Gastrocnemius medialis (tissue), 4 donors: ENCODE measurements around the gene SAMHD1. TPM values are rescaled to one million over a fixed set of nuclear protein-coding genes. Genes with fewer than 3 reads are reported as not detected.
"Not testable (repeated sequence)": the region's sequence is repeated elsewhere in the genome, so short reads cannot be mapped to it uniquely, and the experiment has no call there.

Source experiments
- ATAC-seq, 2 donors: fragments of 150-250 bp; one replicate each; pipeline ENCODE4 v1.9.1; 2016
- DNase-seq, 2 donors: peaks; one replicate each; pipeline ENCODE4 v3.0.0-alpha.2; 2019
- H3K27ac ChIP-seq, 4 donors: fragments of 200-600 bp; sonication (generic); 1 replicate in 1 of 4; 2 replicates in 3 of 4; pipeline ENCODE4 v1.5.1; 2016 to 2018; ENCODE audit warnings: mild to moderate bottlenecking in 2 of 4, moderate library complexity in 1 of 4
- H3K27me3 ChIP-seq, 3 donors: fragments of 200-600 bp; sonication (generic) in 2 of 3; 1 replicate in 1 of 3; 2 replicates in 2 of 3; pipeline versions ENCODE4 v1.5.1 to v1.6.0; 2016 to 2019; ENCODE audit warnings: mild to moderate bottlenecking in 1 of 3, moderate library complexity in 1 of 3
- H3K36me3 ChIP-seq, 2 donors: fragments of 200-600 bp; sonication (generic) in 1 of 2; one replicate each; pipeline ENCODE4 v1.5.1; 2017 to 2018
- H3K4me1 ChIP-seq, 2 donors: fragments of 200-600 bp; sonication (generic) in 1 of 2; one replicate each; pipeline ENCODE4 v1.5.1; 2016 to 2017; ENCODE audit warnings: mild to moderate bottlenecking in 2 of 2
- H3K4me3 ChIP-seq, 4 donors: fragments of 200-600 bp; sonication (generic) in 3 of 4; 1 replicate in 1 of 4; 2 replicates in 3 of 4; pipeline ENCODE4 v1.5.1; 2016 to 2019; ENCODE audit warnings: mild to moderate bottlenecking in 2 of 4
- H3K9me3 ChIP-seq, 3 donors: fragments of 200-600 bp; sonication (generic) in 2 of 3; 1 replicate in 1 of 3; 2 replicates in 2 of 3; pipeline ENCODE4 v1.5.1; 2016 to 2019
- CTCF ChIP-seq, 5 experiments: fragments of 450-650 bp in 3 of 5; fragments of 200-600 bp in 2 of 5; sonication (generic) in 2 of 5; IDR thresholded peaks in 4 of 5; conservative IDR thresholded peaks in 1 of 5; 1 replicate in 4 of 5; 2 replicates in 1 of 5; pipeline ENCODE4 v1.5.1; 2016 to 2019; ENCODE audit warnings: antibody characterized with exemption in 5 of 5, mild to moderate bottlenecking in 3 of 5, moderate library complexity in 3 of 5
- POLR2A ChIP-seq, 2 donors: fragments of 450-650 bp; IDR thresholded peaks; one replicate each; pipeline ENCODE4 v1.6.1; 2017; ENCODE audit warnings: antibody characterized with exemption in 2 of 2, mild to moderate bottlenecking in 2 of 2, moderate library complexity in 2 of 2
- in situ Hi-C, 4 donors: fragments of 200-750 bp; cut with MboI; loops; one replicate each; pipeline versions ENCODE4 v1.15.0 to v1.8.0; 2017; ENCODE audit warnings: low sequenced_read_pairs in 4 of 4
- intact Hi-C: fragments of 100-400 bp; cut with DNase I; formaldehyde crosslinking; loops from one replicate; pipeline ENCODE4 v1.15.1; 2023; ENCODE audit warnings: low total_unique reads
- total RNA-seq, 4 donors: library from RNA; depleted of rRNA; stranded (reverse); fragments of >200 nt; gene quantifications; one replicate each; pipeline versions ENCODE4 v1.1.0 to v1.2.3, GENCODE V29; 2016

The SAMHD1 gene
- total RNA-seq, 4 donors from 2014 or later, result 37.5 to 84.1 (median 69.4) TPM

DNA sequence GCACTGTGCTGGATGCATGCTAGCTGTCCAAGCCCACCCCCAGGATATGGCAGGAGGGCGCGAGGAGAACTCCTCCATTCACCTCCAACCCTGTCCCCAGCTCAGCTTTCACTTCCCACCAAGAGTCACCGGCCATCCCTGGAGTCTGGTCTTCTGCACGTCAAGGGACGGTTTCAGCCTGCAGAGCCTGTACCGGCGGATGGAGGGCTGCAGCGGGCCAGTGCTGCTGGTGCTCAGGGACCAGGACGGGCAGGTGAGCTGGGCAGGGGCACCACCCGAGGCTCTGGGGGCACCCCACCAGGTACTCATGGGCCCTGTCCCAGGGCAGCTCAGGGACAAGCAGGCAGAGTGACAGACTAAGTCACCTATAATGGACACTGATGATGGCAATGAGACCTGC is 72.6 kb downstream of the SAMHD1 start:
- in situ Hi-C loops (no loop called here), intact Hi-C loops (no loop called here)
- ATAC-seq (no peak), DNase-seq (no peak)
- Histone ChIP-seq H3K27me3 (no peaks in the 10 kb centered on the region), H3K9me3 (no peaks in the 10 kb centered on the region), H3K27ac (no peak overlapping the region), H3K36me3 (no peaks in the 10 kb centered on the region), H3K4me3 (no peak overlapping the region), H3K4me1 (no peaks in the 10 kb centered on the region)
- TF ChIP-seq POLR2A (IDR thresholded peaks at IDR 0.05) (no peak), CTCF (IDR thresholded peaks at IDR 0.05 in 4 of 5, conservative IDR thresholded peaks at IDR 0.05 in 1 of 5) (no peak)

DNA sequence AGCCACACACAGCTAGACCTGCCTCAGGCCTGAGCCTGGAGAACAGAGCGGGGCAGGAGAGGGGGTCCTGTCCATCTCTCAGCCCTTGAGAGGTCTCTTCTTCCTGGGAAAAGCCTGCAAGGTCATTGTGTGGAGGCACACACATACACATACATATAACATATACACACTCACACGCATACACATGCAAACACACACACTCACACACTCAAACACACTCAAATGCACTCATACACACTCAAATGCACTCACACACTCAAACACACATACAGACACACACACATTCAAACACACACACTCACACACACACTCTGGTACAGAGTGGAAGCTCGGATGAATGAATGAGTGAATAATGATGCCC is 75.1 kb downstream of the SAMHD1 start:
- H3K4me1 ChIP-seq, result no peaks in the 10 kb centered on the region
- no peak overlapping the region for H3K4me3 ChIP-seq
- in situ Hi-C loops, result no loop called here
- no peak for ATAC-seq
- H3K27me3 ChIP-seq, result no peaks in the 10 kb centered on the region
- no peaks in the 10 kb centered on the region for H3K36me3 ChIP-seq
- intact Hi-C loops, result no loop called here
- H3K9me3 ChIP-seq, result no peaks in the 10 kb centered on the region
- DNase-seq, result no peak
- no peak overlapping the region for H3K27ac ChIP-seq
- TF ChIP-seq POLR2A (IDR thresholded peaks at IDR 0.05) (no peak), CTCF (IDR thresholded peaks at IDR 0.05 in 4 of 5, conservative IDR thresholded peaks at IDR 0.05 in 1 of 5) (no peak)

DNA sequence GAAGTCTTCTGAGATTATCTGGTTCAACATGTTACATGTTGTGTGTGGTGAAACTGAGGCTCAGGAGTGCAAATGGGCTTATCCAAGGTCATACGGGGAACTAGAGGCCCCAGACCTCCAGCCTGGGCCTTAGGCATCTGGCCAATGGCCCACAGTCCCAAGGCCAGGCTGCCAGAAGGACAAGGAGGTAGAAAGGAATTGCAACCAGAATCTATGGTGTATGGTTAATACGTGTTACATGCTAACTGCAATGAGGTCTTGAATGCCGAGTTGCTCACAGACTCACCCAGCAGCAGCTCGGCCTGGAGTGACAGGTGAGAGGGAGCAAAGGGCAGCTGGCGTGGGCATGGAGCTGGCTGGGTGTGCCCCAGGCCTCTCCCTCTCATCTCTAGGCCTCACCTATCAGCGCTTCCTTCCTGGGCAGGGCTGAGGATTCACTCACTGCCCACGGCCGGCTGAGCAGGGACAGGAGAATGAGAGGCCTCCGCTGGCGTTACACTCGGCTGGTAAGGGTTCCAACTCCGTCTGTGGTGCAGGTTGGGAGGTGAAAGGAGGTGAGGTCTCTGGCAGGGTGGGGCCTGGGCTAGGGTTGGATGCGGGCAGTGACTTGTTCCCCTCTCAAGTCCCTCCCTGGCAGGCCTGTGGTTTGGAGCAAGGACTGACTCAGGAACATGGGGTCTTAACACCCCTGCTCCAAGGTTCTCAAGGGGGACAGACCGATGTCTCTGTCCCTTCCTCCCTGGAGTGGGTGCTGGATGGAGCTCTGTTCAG is 75.6 kb downstream of the SAMHD1 start, which contains the start of gene TLDC2:
TLDC2 (plus strand) TSS at position 437 of the 771 bp plus-strand sequence; CDS start at position 474, 37 bp downstream.
- DNase-seq (no peak), ATAC-seq (no peak)
- Histone ChIP-seq H3K27me3 (no peaks in the 10 kb centered on the region), H3K9me3 (no peaks in the 10 kb centered on the region), H3K27ac (no peak within 1 kb of the TSS), H3K4me3 (no peak within 1 kb of the TSS), H3K4me1 (no peaks in the 10 kb centered on the region), H3K36me3 (no peaks in the 10 kb centered on the region)
- in situ Hi-C loops, result no loop called here
- intact Hi-C loops, result no loop called here
- TF ChIP-seq POLR2A (IDR thresholded peaks at IDR 0.05), result no peak

DNA sequence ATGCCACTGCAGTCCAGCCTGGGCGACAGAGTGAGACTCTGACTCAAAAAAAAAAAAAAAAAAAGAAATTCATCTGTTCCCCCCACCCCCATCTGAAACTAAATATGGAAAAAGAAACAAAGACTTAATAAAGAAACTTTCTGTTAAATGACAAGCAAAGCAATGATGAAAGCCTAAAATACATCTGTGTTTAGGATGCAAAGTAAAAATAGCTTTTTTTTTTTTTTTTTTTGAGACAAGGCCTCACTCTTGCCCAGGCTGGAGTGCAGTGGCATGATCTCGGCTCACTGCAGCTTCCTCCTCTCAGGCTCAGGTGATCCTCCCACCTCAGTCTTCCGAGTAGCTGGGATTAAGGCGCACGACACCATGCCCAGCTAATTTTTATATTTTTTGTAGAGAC is 76.4 kb downstream of the SAMHD1 start:
- H3K4me1 ChIP-seq, H3K36me3 ChIP-seq, H3K4me3 ChIP-seq, H3K9me3 ChIP-seq, in situ Hi-C loops, intact Hi-C loops, H3K27ac ChIP-seq, H3K27me3 ChIP-seq, DNase-seq, ATAC-seq: not testable (repeated sequence)

DNA sequence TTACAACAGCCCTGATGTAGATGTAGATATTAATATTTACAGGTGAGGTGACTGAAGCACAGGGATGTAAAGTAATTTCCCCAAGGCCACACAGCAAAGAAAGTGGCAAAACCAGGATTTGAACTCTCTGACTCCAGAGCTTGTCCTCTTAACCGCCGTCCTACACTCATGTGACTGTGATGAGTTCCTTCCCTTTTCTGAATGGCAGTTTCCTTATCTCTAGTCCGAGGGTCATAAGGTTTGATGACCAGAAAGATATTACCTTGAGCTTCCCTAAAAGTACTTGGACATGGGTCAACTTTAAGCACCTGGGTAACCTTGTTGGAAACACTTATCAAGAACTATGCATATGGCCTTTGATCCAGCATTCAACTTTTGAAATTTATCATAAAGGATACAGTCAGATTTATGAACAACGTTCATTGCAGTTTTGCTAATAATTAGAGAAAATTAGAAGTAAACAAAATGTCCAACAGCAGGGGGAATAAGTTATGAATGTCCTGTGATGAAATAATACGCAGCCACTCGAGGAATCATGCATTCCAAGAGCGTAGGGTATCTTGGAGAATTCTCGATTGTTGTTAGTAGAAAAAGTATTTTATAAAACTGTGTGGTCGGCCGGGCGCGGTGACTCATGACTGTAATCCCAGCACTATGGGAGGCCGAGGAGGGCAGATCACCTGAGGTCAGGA is 77.9 kb downstream of the SAMHD1 start:
- Histone ChIP-seq H3K9me3 (no peaks in the 10 kb centered on the region), H3K36me3 (no peaks in the 10 kb centered on the region), H3K27me3 (no peaks in the 10 kb centered on the region), H3K27ac (no peak overlapping the region), H3K4me3 (no peak overlapping the region), H3K4me1 (no peaks in the 10 kb centered on the region)
- in situ Hi-C loops (no loop called here), intact Hi-C loops (no loop called here)
- TF ChIP-seq POLR2A (IDR thresholded peaks at IDR 0.05), result no peak
- TF ChIP-seq CTCF (IDR thresholded peaks at IDR 0.05 in 4 of 5, conservative IDR thresholded peaks at IDR 0.05 in 1 of 5), result no peak
- ATAC-seq (no peak), DNase-seq (no peak)
